GM23338 (cell line): ENCODE data around the gene SASS6. TPM values are rescaled to one million over a fixed set of nuclear protein-coding genes. Genes with fewer than 3 reads are reported as not detected.

ENCODE experiments used
- ATAC-seq: fragments of 200-7000 bp; cut with Tn5 transposase; 3 replicates; pipeline ENCODE4 v1.9.1; 2020
- DNase-seq: peaks from one replicate; pipeline ENCODE4 v3.0.0-alpha.2; 2015; ENCODE audit warnings: low spot score
- H2AFZ ChIP-seq: fragments of 200-600 bp; sonication (generic); 2 replicates; pipeline ENCODE4 v1.8.0; 2016; ENCODE audit warnings: antibody characterized with exemption, mild to moderate bottlenecking, moderate library complexity
- H3F3A ChIP-seq: fragments of 200-600 bp; sonication (generic); replicated peaks from 2 replicates; pipeline ENCODE4 v1.8.0; 2017; ENCODE audit warnings: antibody characterized with exemption, mixed run types, low read depth
- H3K27ac ChIP-seq: fragments of 200-600 bp; sonication (generic); 2 replicates; pipeline ENCODE4 v1.6.1; 2016; ENCODE audit warnings: low read depth
- H3K27me3 ChIP-seq: fragments of 200-600 bp; sonication (generic); 2 replicates; pipeline ENCODE4 v1.8.0; 2016; ENCODE audit warnings: mild to moderate bottlenecking, mixed run types, moderate library complexity; ENCODE audit not compliant: insufficient read depth
- H3K36me3 ChIP-seq: fragments of 200-600 bp; sonication (generic); 2 replicates; pipeline ENCODE4 v1.8.0; 2016; ENCODE audit warnings: mild to moderate bottlenecking; ENCODE audit not compliant: insufficient read depth
- H3K4me1 ChIP-seq: fragments of 200-600 bp; sonication (generic); 2 replicates; pipeline ENCODE4 v1.8.0; 2016; ENCODE audit warnings: mild to moderate bottlenecking, moderate library complexity; ENCODE audit not compliant: insufficient read depth
- H3K4me2 ChIP-seq: fragments of 200-600 bp; sonication (generic); 2 replicates; pipeline ENCODE4 v1.7.1; 2017; ENCODE audit warnings: mixed run types
- H3K4me3 ChIP-seq: fragments of 200-600 bp; sonication (generic); 2 replicates; pipeline ENCODE4 v1.6.1; 2016; ENCODE audit warnings: mixed run types
- H3K79me2 ChIP-seq: fragments of 200-600 bp; sonication (generic); replicated peaks from 2 replicates; pipeline ENCODE4 v1.8.0; 2017; ENCODE audit warnings: mild to moderate bottlenecking; ENCODE audit not compliant: insufficient read depth
- H3K9me2 ChIP-seq: fragments of 200-600 bp; sonication (generic); 2 replicates; pipeline ENCODE4 v1.8.0; 2017; ENCODE audit not compliant: insufficient read depth
- H4K20me1 ChIP-seq: fragments of 200-600 bp; sonication (generic); replicated peaks from 2 replicates; pipeline ENCODE4 v1.8.0; 2017; ENCODE audit warnings: mild to moderate bottlenecking; ENCODE audit not compliant: insufficient read depth
- H3K27ac Mint-ChIP-seq: 2 replicates; pipeline ENCODE4 v1.8.0; 2020; ENCODE audit warnings: inconsistent platforms, mild to moderate bottlenecking, moderate library complexity, mixed read lengths
- H3K27me3 Mint-ChIP-seq: 3 replicates; pipeline ENCODE4 v1.8.0; 2022; ENCODE audit warnings: low read depth, mild to moderate bottlenecking, moderate library complexity, mixed read lengths, inconsistent platforms; ENCODE audit not compliant: insufficient read depth, poor library complexity
- H3K36me3 Mint-ChIP-seq: 3 replicates; pipeline ENCODE4 v1.8.0; 2021; ENCODE audit warnings: low read depth, mild to moderate bottlenecking, inconsistent platforms, moderate library complexity, mixed read lengths
- H3K4me1 Mint-ChIP-seq: 3 replicates; pipeline ENCODE4 v1.8.0; 2020; ENCODE audit warnings: mild to moderate bottlenecking, inconsistent platforms, mixed read lengths
- H3K4me3 Mint-ChIP-seq: 3 replicates; pipeline ENCODE4 v1.8.0; 2021; ENCODE audit warnings: moderate library complexity, mild to moderate bottlenecking, inconsistent platforms, mixed read lengths
- H3K9me3 Mint-ChIP-seq: 3 replicates; pipeline ENCODE4 v1.8.0; 2020; ENCODE audit warnings: moderate library complexity, mild to moderate bottlenecking, inconsistent platforms, mixed read lengths
- CTCF ChIP-seq, 2 experiments: fragments of 200-600 bp in 1 of 2; sonication (generic) in 1 of 2; conservative IDR thresholded peaks; 2 replicates each; pipeline versions ENCODE4 v1.5.1 to v1.6.1; 2016 to 2017; ENCODE audit warnings: antibody characterized with exemption in 2 of 2, low read depth in 2 of 2, mild to moderate bottlenecking in 2 of 2, moderate library complexity in 1 of 2
- ZNF114 ChIP-seq: fragments of 250-450 bp; sonication (Bioruptor Pico); IDR thresholded peaks from 2 replicates; pipeline ENCODE4 v1.5.0; 2020; ENCODE audit warnings: mild to moderate bottlenecking, moderate library complexity
- polyA plus RNA-seq: library from polyadenylated mRNA; unstranded; fragments of >200 nt; fragmentation: Nextera tagmentation; extraction: Ambion mirVana; gene quantifications from 2 replicates; pipeline ENCODE4 v1.2.1, GENCODE V29; 2016
- small RNA-seq: library from RNA; depleted of rRNA; stranded (forward); fragments of <200 nt; gene quantifications from one replicate; pipeline ENCODE3, GENCODE V24; 2014; ENCODE audit warnings: low replicate concordance
- total RNA-seq: library from RNA; depleted of rRNA; stranded (reverse); fragments of >200 nt; shearing (Covaris generic); gene quantifications from 2 replicates; pipeline ENCODE4 v1.2.3, GENCODE V29; 2014; rRNA removed

SASS6 gene
- total and polyA plus RNA-seq, 2 experiments from 2014 or later, result 17.0 to 21.1 TPM

GRCh38 chr1:100034470-100034869, 98.3 kb downstream of the SASS6 start:
- Mint-ChIP-seq H3K36me3 (peaks cover 8% of the 10 kb centered on the region), H3K9me3 (no peaks in the 10 kb centered on the region), H3K4me3 (no peak overlapping the region), H3K27me3 (peaks cover 8% of the 10 kb centered on the region), H3K4me1 (peaks cover 17% of the 10 kb centered on the region; the same call in 2 of the 3 replicates), H3K27ac (peak overlapping the region; percentile 66; the same call in 1 of the 2 replicates)
- Histone ChIP-seq H4K20me1 (no peaks in the 10 kb centered on the region), H3K27ac (no peak overlapping the region), H3K27me3 (no peaks in the 10 kb centered on the region), H2AFZ (no peak overlapping the region), H3F3A (no peaks in the 10 kb centered on the region), H3K36me3 (no peaks in the 10 kb centered on the region), H3K4me1 (peaks cover 5% of the 10 kb centered on the region), H3K9me2 (no peaks in the 10 kb centered on the region), H3K79me2 (peaks cover 35% of the 10 kb centered on the region), H3K4me3 (no peak overlapping the region), H3K4me2 (no peak overlapping the region)
- ATAC-seq (no peak), DNase-seq (peak; percentile 66)
- peak; percentile 56 to 66 for TF ChIP-seq CTCF (conservative IDR thresholded peaks at IDR 0.05; ENCODE audit: low read depth in 2 of 2)
- no peak for TF ChIP-seq ZNF114

Small RNA genes lying within 50 kb of the gene (small RNA-seq; reads per million reads assigned to genes)
- not detected for gene AC093019.1

Other genes starting within 250 kb of the SASS6 start
- gene SLC35A3, start 162.9 kb downstream of the SASS6 start, total RNA-seq, result 24.3 and 27.2 TPM in 2 replicates
- gene SLC35A3, start 162.9 kb downstream of the SASS6 start, polyA plus RNA-seq, result 7.6 and 8.4 TPM in 2 replicates
- gene TRMT13, start 233 bp upstream of the SASS6 start, total RNA-seq, result 14.5 and 27.4 TPM in 2 replicates
- 16.4 and 22.8 TPM in 2 replicates for gene TRMT13, start 233 bp upstream of the SASS6 start, polyA plus RNA-seq
- gene LRRC39, start 45.3 kb upstream of the SASS6 start, total RNA-seq, result 0.87 TPM in 1 of 2 replicates, not detected in the other
- gene LRRC39, start 45.3 kb upstream of the SASS6 start, polyA plus RNA-seq, result 0.35 and 0.48 TPM in 2 replicates
- gene DBT, start 116.9 kb upstream of the SASS6 start, total RNA-seq, result 13.6 and 14.7 TPM in 2 replicates
- 6.8 and 8.1 TPM in 2 replicates for gene DBT, start 116.9 kb upstream of the SASS6 start, polyA plus RNA-seq
- gene RTCA, start 133.3 kb upstream of the SASS6 start, total RNA-seq, result 27.5 and 36.6 TPM in 2 replicates
- 34.9 and 36.6 TPM in 2 replicates for gene RTCA, start 133.3 kb upstream of the SASS6 start, polyA plus RNA-seq
- gene CDC14A, start 219.6 kb upstream of the SASS6 start, total RNA-seq, result 20.8 and 25.3 TPM in 2 replicates
- gene CDC14A, start 219.6 kb upstream of the SASS6 start, polyA plus RNA-seq, result 10.5 and 11.1 TPM in 2 replicates